ENCODE data around the gene PTPRK.

PTPRK gene

DNA sequence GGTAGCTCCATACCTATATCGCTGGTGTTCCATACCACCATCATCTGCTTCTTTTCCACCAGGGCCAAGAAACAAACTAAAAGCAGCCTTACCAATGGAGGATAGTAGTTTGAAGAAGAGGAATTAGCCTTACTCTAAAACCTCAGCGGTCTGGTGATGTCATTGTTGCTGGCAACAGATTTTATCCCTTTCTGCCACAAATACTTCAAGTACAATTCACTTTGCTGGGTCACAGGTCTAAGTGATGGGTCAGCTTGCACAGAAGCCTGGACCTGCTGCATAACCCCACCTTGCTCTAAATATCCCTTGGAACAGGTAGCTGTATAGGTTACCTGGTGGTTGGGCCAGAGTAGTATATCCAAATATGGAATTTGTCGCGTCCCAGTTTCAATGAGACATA is 566.3 kb downstream of the PTPRK start:
- no peak overlapping the region for H2BK5ac ChIP-seq (ENCODE audit: low read length)
- DNase-seq (ENCODE audit: low spot score), result no peak
- no peaks in the 10 kb centered on the region for H3K4me1 ChIP-seq (ENCODE audit: control insufficient read depth in 2 of 2, insufficient read depth in 1 of 2, low read depth in 1 of 2, low read length in 2 of 2)
- H3K18ac ChIP-seq (ENCODE audit: low read length), result no peak overlapping the region
- H3K4ac ChIP-seq (ENCODE audit: low read length), result no peak overlapping the region
- H3K27me3 ChIP-seq (ENCODE audit: control insufficient read depth in 3 of 3, insufficient read depth in 3 of 3, low read depth in 1 of 3, low read length in 3 of 3), result no peaks in the 10 kb centered on the region
- H3K27ac ChIP-seq (replicated peaks; ENCODE audit: low read length), result no peak overlapping the region
- H3K9me3 ChIP-seq (replicated peaks in 1 of 2; ENCODE audit: control insufficient read depth in 2 of 2, insufficient read depth in 1 of 2, low read depth in 1 of 2, low read length in 2 of 2), result no peaks in the 10 kb centered on the region
- no peak overlapping the region for H4K8ac ChIP-seq (ENCODE audit: low read depth, low read length)
- no peaks in the 10 kb centered on the region for H3K79me1 ChIP-seq (ENCODE audit: low read depth, low read length)
- no peak overlapping the region for H3K4me3 ChIP-seq (ENCODE audit: low read length in 2 of 2)
- no peak overlapping the region for H4K91ac ChIP-seq (ENCODE audit: low read depth, low read length, poor library complexity)
- H2BK15ac ChIP-seq (ENCODE audit: low read length), result no peak overlapping the region
- H3K4me2 ChIP-seq (ENCODE audit: insufficient read depth, low read length, poor library complexity, severe bottlenecking), result no peak overlapping the region
- H3K14ac ChIP-seq (ENCODE audit: low read length), result no peak overlapping the region
- no CpG with 5 or more reads among the region's 4 CpGs for WGBS, 2 donors (ENCODE audit: extremely low coverage in 2 of 2, insufficient read length in 2 of 2, insufficient replicate concordance in 1 of 2)
- no peak overlapping the region for H2BK12ac ChIP-seq (ENCODE audit: low read length)
- H3K9ac ChIP-seq (ENCODE audit: low read depth, low read length, poor library complexity), result no peak overlapping the region
- H3K36me3 ChIP-seq (replicated peaks in 1 of 2; ENCODE audit: control insufficient read depth in 2 of 2, insufficient read depth in 2 of 2, low read length in 2 of 2), result no peaks in the 10 kb centered on the region
- H2AK5ac ChIP-seq (ENCODE audit: low read depth, low read length), result no peak overlapping the region
- H2BK120ac ChIP-seq (ENCODE audit: low read depth, low read length), result no peak overlapping the region
- no peak overlapping the region for H3K23ac ChIP-seq (ENCODE audit: low read depth, low read length, poor library complexity)
- H2AFZ ChIP-seq (ENCODE audit: low read length), result no peak overlapping the region

DNA sequence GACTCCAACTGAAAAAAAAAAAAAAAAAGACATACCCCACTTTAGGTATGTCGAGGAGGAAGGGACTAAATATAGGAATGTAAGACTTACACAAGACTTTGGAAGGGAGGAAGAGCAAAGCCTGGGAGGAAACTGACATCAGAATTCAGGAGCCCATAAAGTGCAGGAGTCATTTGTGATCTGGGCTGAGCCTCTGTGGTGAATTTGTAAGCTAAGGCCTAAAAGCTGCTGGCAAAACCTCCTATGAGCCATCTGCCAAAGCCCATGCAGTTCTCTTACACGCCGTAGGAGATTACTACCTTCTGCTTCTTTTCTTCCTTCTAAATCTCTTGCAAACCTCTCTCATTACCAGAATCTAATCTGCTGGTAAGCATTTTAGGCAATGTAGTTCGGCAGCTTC is 567.6 kb downstream of the PTPRK start:
- no peak overlapping the region for H4K91ac ChIP-seq (ENCODE audit: low read depth, low read length, poor library complexity)
- H3K27me3 ChIP-seq (ENCODE audit: control insufficient read depth in 3 of 3, insufficient read depth in 3 of 3, low read depth in 1 of 3, low read length in 3 of 3), result no peaks in the 10 kb centered on the region
- no peak overlapping the region for H2BK12ac ChIP-seq (ENCODE audit: low read length)
- WGBS, 2 donors (ENCODE audit: extremely low coverage in 2 of 2, insufficient read length in 2 of 2, insufficient replicate concordance in 1 of 2), result no CpG with 5 or more reads among the region's 4 CpGs
- H2AFZ ChIP-seq (ENCODE audit: low read length), result no peak overlapping the region
- H4K8ac ChIP-seq (ENCODE audit: low read depth, low read length), result no peak overlapping the region
- no peak overlapping the region for H2BK15ac ChIP-seq (ENCODE audit: low read length)
- H3K4me2 ChIP-seq (ENCODE audit: insufficient read depth, low read length, poor library complexity, severe bottlenecking), result no peak overlapping the region
- no peaks in the 10 kb centered on the region for H3K4me1 ChIP-seq (ENCODE audit: control insufficient read depth in 2 of 2, insufficient read depth in 1 of 2, low read depth in 1 of 2, low read length in 2 of 2)
- no peak overlapping the region for H3K14ac ChIP-seq (ENCODE audit: low read length)
- no peak overlapping the region for H3K23ac ChIP-seq (ENCODE audit: low read depth, low read length, poor library complexity)
- no peaks in the 10 kb centered on the region for H3K79me1 ChIP-seq (ENCODE audit: low read depth, low read length)
- H2BK120ac ChIP-seq (ENCODE audit: low read depth, low read length), result no peak overlapping the region
- H3K36me3 ChIP-seq (replicated peaks in 1 of 2; ENCODE audit: control insufficient read depth in 2 of 2, insufficient read depth in 2 of 2, low read length in 2 of 2), result no peaks in the 10 kb centered on the region
- H3K9ac ChIP-seq (ENCODE audit: low read depth, low read length, poor library complexity), result no peak overlapping the region
- H3K9me3 ChIP-seq (replicated peaks in 1 of 2; ENCODE audit: control insufficient read depth in 2 of 2, insufficient read depth in 1 of 2, low read depth in 1 of 2, low read length in 2 of 2), result no peaks in the 10 kb centered on the region
- no peak overlapping the region for H2AK5ac ChIP-seq (ENCODE audit: low read depth, low read length)
- H3K27ac ChIP-seq (replicated peaks; ENCODE audit: low read length), result no peak overlapping the region
- no peak overlapping the region for H2BK5ac ChIP-seq (ENCODE audit: low read length)
- H3K18ac ChIP-seq (ENCODE audit: low read length), result no peak overlapping the region
- no peak overlapping the region for H3K4me3 ChIP-seq (ENCODE audit: low read length in 2 of 2)
- no peak for DNase-seq (ENCODE audit: low spot score)
- no peak overlapping the region for H3K4ac ChIP-seq (ENCODE audit: low read length)

DNA sequence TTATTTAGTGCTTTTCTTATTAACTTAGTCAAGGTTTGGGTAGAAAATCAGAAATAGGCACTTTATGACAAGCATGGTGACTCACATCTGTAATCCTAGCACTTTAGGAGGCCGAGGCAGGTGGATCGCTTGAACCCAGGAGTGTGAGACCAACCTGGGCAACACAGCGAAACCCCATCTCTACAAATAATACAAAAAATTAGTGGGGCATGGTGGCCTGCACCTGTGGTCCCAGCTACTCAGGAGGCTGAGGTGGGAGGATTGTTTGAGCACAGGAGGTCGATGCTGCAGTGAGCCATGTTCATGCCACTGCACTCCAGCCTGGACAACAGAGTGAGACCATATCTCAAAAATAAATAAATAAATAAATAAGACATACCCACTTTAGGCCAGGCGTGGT is 568.2 kb downstream of the PTPRK start:
- no peak overlapping the region for H2AK5ac ChIP-seq (ENCODE audit: low read depth, low read length)
- no peak overlapping the region for H4K91ac ChIP-seq (ENCODE audit: low read depth, low read length, poor library complexity)
- H3K4me2 ChIP-seq (ENCODE audit: insufficient read depth, low read length, poor library complexity, severe bottlenecking), result no peak overlapping the region
- no peak overlapping the region for H3K14ac ChIP-seq (ENCODE audit: low read length)
- H3K79me1 ChIP-seq (ENCODE audit: low read depth, low read length), result no peaks in the 10 kb centered on the region
- H3K9ac ChIP-seq (ENCODE audit: low read depth, low read length, poor library complexity), result no peak overlapping the region
- no peak overlapping the region for H2BK15ac ChIP-seq (ENCODE audit: low read length)
- H3K9me3 ChIP-seq (replicated peaks in 1 of 2; ENCODE audit: control insufficient read depth in 2 of 2, insufficient read depth in 1 of 2, low read depth in 1 of 2, low read length in 2 of 2), result no peaks in the 10 kb centered on the region
- no peaks in the 10 kb centered on the region for H3K4me1 ChIP-seq (ENCODE audit: control insufficient read depth in 2 of 2, insufficient read depth in 1 of 2, low read depth in 1 of 2, low read length in 2 of 2)
- WGBS, 2 donors (ENCODE audit: extremely low coverage in 2 of 2, insufficient read length in 2 of 2, insufficient replicate concordance in 1 of 2), result no CpG with 5 or more reads among the region's 5 CpGs
- H3K36me3 ChIP-seq (replicated peaks in 1 of 2; ENCODE audit: control insufficient read depth in 2 of 2, insufficient read depth in 2 of 2, low read length in 2 of 2), result no peaks in the 10 kb centered on the region
- H2BK5ac ChIP-seq (ENCODE audit: low read length), result no peak overlapping the region
- no peak overlapping the region for H3K4me3 ChIP-seq (ENCODE audit: low read length in 2 of 2)
- no peak overlapping the region for H3K27ac ChIP-seq (replicated peaks; ENCODE audit: low read length)
- no peak overlapping the region for H2BK120ac ChIP-seq (ENCODE audit: low read depth, low read length)
- H3K18ac ChIP-seq (ENCODE audit: low read length), result no peak overlapping the region
- H3K23ac ChIP-seq (ENCODE audit: low read depth, low read length, poor library complexity), result no peak overlapping the region
- H3K4ac ChIP-seq (ENCODE audit: low read length), result no peak overlapping the region
- no peaks in the 10 kb centered on the region for H3K27me3 ChIP-seq (ENCODE audit: control insufficient read depth in 3 of 3, insufficient read depth in 3 of 3, low read depth in 1 of 3, low read length in 3 of 3)
- H4K8ac ChIP-seq (ENCODE audit: low read depth, low read length), result no peak overlapping the region
- DNase-seq (ENCODE audit: low spot score), result no peak
- H2BK12ac ChIP-seq (ENCODE audit: low read length), result no peak overlapping the region
- H2AFZ ChIP-seq (ENCODE audit: low read length), result no peak overlapping the region

DNA sequence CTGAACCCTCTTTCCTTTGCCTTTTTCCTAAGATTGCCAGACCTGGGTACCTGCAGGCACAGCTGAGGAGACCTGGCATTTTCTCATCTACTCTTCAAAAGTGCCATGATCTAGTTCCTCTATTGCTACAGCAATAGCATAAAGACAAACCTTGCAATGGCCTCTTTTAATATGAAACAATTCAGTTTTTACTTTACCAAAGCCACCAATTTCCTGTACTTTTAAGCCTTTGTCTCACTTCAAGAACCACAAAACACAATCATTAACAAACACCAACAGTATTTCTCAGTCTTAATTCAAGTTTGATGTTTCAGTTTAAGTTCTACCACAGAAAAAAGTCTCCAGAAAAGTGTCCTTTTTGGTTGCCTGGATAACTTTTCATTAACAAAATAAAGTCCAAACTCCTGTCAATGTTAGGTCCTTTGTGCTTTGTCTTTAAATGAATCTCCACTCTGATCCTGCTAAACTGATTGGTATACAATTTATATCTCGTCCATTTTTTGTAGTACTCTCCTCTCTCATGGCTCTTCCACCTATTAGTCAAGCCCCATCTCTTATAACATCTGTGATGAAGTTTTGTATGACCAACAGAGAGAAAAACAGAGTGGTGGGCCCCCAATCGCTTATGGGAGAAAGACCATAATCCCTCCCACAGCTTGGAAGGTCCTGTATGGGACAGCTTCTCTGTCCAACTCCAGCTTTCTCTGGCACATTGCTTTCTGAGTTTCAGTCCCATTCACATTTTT is 569.1 kb downstream of the PTPRK start:
- H2BK5ac ChIP-seq (ENCODE audit: low read length), result no peak overlapping the region
- no peak overlapping the region for H2BK120ac ChIP-seq (ENCODE audit: low read depth, low read length)
- H3K27ac ChIP-seq (replicated peaks; ENCODE audit: low read length), result no peak overlapping the region
- H3K79me1 ChIP-seq (ENCODE audit: low read depth, low read length), result no peaks in the 10 kb centered on the region
- no peak overlapping the region for H3K14ac ChIP-seq (ENCODE audit: low read length)
- H3K4me3 ChIP-seq (ENCODE audit: low read length in 2 of 2), result no peak overlapping the region
- no peak overlapping the region for H2BK12ac ChIP-seq (ENCODE audit: low read length)
- no peak overlapping the region for H3K4ac ChIP-seq (ENCODE audit: low read length)
- no peak overlapping the region for H4K91ac ChIP-seq (ENCODE audit: low read depth, low read length, poor library complexity)
- no peak overlapping the region for H2AFZ ChIP-seq (ENCODE audit: low read length)
- H3K9ac ChIP-seq (ENCODE audit: low read depth, low read length, poor library complexity), result no peak overlapping the region
- no CpG with 5 or more reads among the region's 2 CpGs for WGBS, 2 donors (ENCODE audit: extremely low coverage in 2 of 2, insufficient read length in 2 of 2, insufficient replicate concordance in 1 of 2)
- H3K4me1 ChIP-seq (ENCODE audit: control insufficient read depth in 2 of 2, insufficient read depth in 1 of 2, low read depth in 1 of 2, low read length in 2 of 2), result no peaks in the 10 kb centered on the region
- H3K4me2 ChIP-seq (ENCODE audit: insufficient read depth, low read length, poor library complexity, severe bottlenecking), result no peak overlapping the region
- DNase-seq (ENCODE audit: low spot score), result no peak
- H3K23ac ChIP-seq (ENCODE audit: low read depth, low read length, poor library complexity), result no peak overlapping the region
- H3K18ac ChIP-seq (ENCODE audit: low read length), result no peak overlapping the region
- H2BK15ac ChIP-seq (ENCODE audit: low read length), result no peak overlapping the region
- no peak overlapping the region for H4K8ac ChIP-seq (ENCODE audit: low read depth, low read length)
- H2AK5ac ChIP-seq (ENCODE audit: low read depth, low read length), result no peak overlapping the region
- no peaks in the 10 kb centered on the region for H3K36me3 ChIP-seq (replicated peaks in 1 of 2; ENCODE audit: control insufficient read depth in 2 of 2, insufficient read depth in 2 of 2, low read length in 2 of 2)
- H3K27me3 ChIP-seq (ENCODE audit: control insufficient read depth in 3 of 3, insufficient read depth in 3 of 3, low read depth in 1 of 3, low read length in 3 of 3), result no peaks in the 10 kb centered on the region
- no peaks in the 10 kb centered on the region for H3K9me3 ChIP-seq (replicated peaks in 1 of 2; ENCODE audit: control insufficient read depth in 2 of 2, insufficient read depth in 1 of 2, low read depth in 1 of 2, low read length in 2 of 2)
